ENCODE measurements around the gene NAGK. TPM values are rescaled to one million over a fixed set of nuclear protein-coding genes. Genes with fewer than 3 reads are reported as not detected.
"Not testable (repeated sequence)": the region's sequence is repeated elsewhere in the genome, so short reads cannot be mapped to it uniquely, and the experiment has no call there.

The NAGK gene
- polyA plus RNA-seq, 3 donors, result 546 to 789 (median 690) TPM

GRCh38 chr2:71023553-71024243, 44.8 kb upstream of the NAGK start:
- intact Hi-C loops (cut with micrococcal nuclease); H3K27ac ChIP-seq (ENCODE audit: low read depth in 1 of 2, low read length in 2 of 2); H4K20me1 ChIP-seq (ENCODE audit: insufficient read depth, low read length); H3K9ac ChIP-seq (ENCODE audit: insufficient read depth, low read length, poor library complexity, severe bottlenecking); H3K36me3 Mint-ChIP-seq; H2AFZ ChIP-seq (ENCODE audit: insufficient read depth, low read depth, low read length, poor library complexity, severe bottlenecking); H3K9me3 ChIP-seq (replicated peaks in 1 of 2; ENCODE audit: control insufficient read depth in 1 of 2, insufficient read depth in 1 of 2, low read length in 2 of 2); H3K4me1 Mint-ChIP-seq; H3K4me1 ChIP-seq (ENCODE audit: control insufficient read depth in 1 of 2, insufficient read depth in 2 of 2, low read length in 2 of 2); H3K36me3 ChIP-seq (replicated peaks in 1 of 2; ENCODE audit: control insufficient read depth in 1 of 2, insufficient read depth in 2 of 2, low read length in 2 of 2); H3K27me3 Mint-ChIP-seq (ENCODE audit: low read depth in 3 of 3); H3K4me3 Mint-ChIP-seq; H3K4me2 ChIP-seq (replicated peaks; ENCODE audit: extremely low read depth, low read length, poor library complexity, severe bottlenecking); H3K27me3 ChIP-seq (ENCODE audit: control insufficient read depth in 2 of 2, insufficient read depth in 2 of 2, low read length in 2 of 2); H3K4me3 ChIP-seq (replicated peaks in 1 of 3; ENCODE audit: low read depth in 2 of 3, low read length in 3 of 3); H3K79me2 ChIP-seq (ENCODE audit: insufficient read depth, low read length): not testable (repeated sequence)
- TF ChIP-seq CTCF (IDR thresholded peaks at IDR 0.05), result peak; percentile 55
- peak; percentile 35 to 68 (median 39) for DNase-seq
- Mint-ChIP-seq H3K9me3 (peaks cover 0 to 12% (median 0%) of the 10 kb centered on the region in 7 donors), H3K27ac (peak overlapping the region in 2 of 7 donors; percentile 5 to 73)
- 79% methylated on average over 12 of the region's 15 CpGs for WGBS (ENCODE audit: insufficient coverage)

DNA sequence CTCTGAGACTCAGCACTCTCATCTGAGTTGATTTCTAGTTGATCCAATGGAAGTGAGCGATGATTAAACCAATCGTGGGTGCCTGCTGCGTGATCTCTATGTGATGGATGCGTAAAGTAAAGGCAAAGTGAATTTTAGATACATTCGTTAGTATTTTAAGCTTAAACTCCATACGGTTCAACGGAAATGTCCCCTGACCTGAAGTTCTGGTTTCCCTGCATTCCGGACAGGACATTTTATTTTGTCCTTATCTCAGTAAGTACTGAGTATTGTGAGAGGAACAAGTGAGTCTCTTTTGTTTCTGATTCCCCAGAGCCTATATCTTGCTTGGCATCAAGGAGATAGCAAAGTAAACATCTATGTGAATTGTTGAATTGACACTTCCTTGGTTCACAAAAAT, 32.2 kb upstream of the NAGK start:
- WGBS (ENCODE audit: insufficient coverage), result no CpG with 5 or more reads among the region's 8 CpGs
- H3K27ac Mint-ChIP-seq; intact Hi-C loops (cut with micrococcal nuclease): not testable (repeated sequence)

More for the DNA sequence above, 32.2 kb upstream of the NAGK start:
- Mint-ChIP-seq H3K9me3 (peaks cover 0 to 18% (median 1%) of the 10 kb centered on the region in 7 donors), H3K4me1 (peaks cover 29% of the 10 kb centered on the region), H3K27me3 (ENCODE audit: low read depth in 3 of 3) (peaks cover 13 to 19% (median 17%) of the 10 kb centered on the region in 3 donors)
- H3K36me3 Mint-ChIP-seq; H3K27me3 ChIP-seq (ENCODE audit: control insufficient read depth in 2 of 2, insufficient read depth in 2 of 2, low read length in 2 of 2); H3K4me3 Mint-ChIP-seq; H3K4me2 ChIP-seq (replicated peaks; ENCODE audit: extremely low read depth, low read length, poor library complexity, severe bottlenecking); H3K4me1 ChIP-seq (ENCODE audit: control insufficient read depth in 1 of 2, insufficient read depth in 2 of 2, low read length in 2 of 2); DNase-seq; H3K4me3 ChIP-seq (replicated peaks in 1 of 3; ENCODE audit: low read depth in 2 of 3, low read length in 3 of 3); H3K9ac ChIP-seq (ENCODE audit: insufficient read depth, low read length, poor library complexity, severe bottlenecking); H4K20me1 ChIP-seq (ENCODE audit: insufficient read depth, low read length); H3K27ac ChIP-seq (ENCODE audit: low read depth in 1 of 2, low read length in 2 of 2); H3K9me3 ChIP-seq (replicated peaks in 1 of 2; ENCODE audit: control insufficient read depth in 1 of 2, insufficient read depth in 1 of 2, low read length in 2 of 2); H3K36me3 ChIP-seq (replicated peaks in 1 of 2; ENCODE audit: control insufficient read depth in 1 of 2, insufficient read depth in 2 of 2, low read length in 2 of 2); H3K79me2 ChIP-seq (ENCODE audit: insufficient read depth, low read length); H2AFZ ChIP-seq (ENCODE audit: insufficient read depth, low read depth, low read length, poor library complexity, severe bottlenecking): not testable (repeated sequence)
